ENCODE results near the gene NCAPD3. TPM values are rescaled to one million over a fixed set of nuclear protein-coding genes. Genes with fewer than 3 reads are reported as not detected.

Gene NCAPD3
- total and polyA plus RNA-seq, 2 donors (not counting 3 experiments of a cell fraction or from before 2014, with no cell fraction given) = 22.6 to 43.8 TPM

GRCh38 chr11:134199531-134199930 is 24.2 kb downstream of the NCAPD3 start:
- Histone ChIP-seq H3K4me1 (ENCODE audit: control insufficient read depth, extremely low read depth, insufficient read depth, low read length) (no peaks in the 10 kb centered on the region), H3K27me3 (ENCODE audit: control insufficient read depth in 2 of 2, insufficient read depth in 2 of 2, low read length in 2 of 2) (no peaks in the 10 kb centered on the region), H3K9ac (replicated peaks; ENCODE audit: extremely low read depth, insufficient read depth, low read length) (no peak overlapping the region), H3K9me3 (replicated peaks; ENCODE audit: control insufficient read depth, insufficient read depth, low read length) (no peaks in the 10 kb centered on the region), H3K36me3 (ENCODE audit: control insufficient read depth in 2 of 2, extremely low read depth in 1 of 2, insufficient read depth in 2 of 2, low read length in 2 of 2) (peaks cover 0 to 8% of the 10 kb centered on the region in 2 experiments), H3K9me1 (replicated peaks; ENCODE audit: control insufficient read depth, extremely low read depth, insufficient read depth, low read length) (no peaks in the 10 kb centered on the region), H3K4me2 (ENCODE audit: insufficient read depth, low read length) (no peak overlapping the region), H2AFZ (ENCODE audit: low read depth, low read length) (no peak overlapping the region), H3K4me3 (replicated peaks in 1 of 3; ENCODE audit: insufficient read depth in 1 of 3, low read depth in 1 of 3, low read length in 3 of 3) (no peak overlapping the region), H3K27ac (ENCODE audit: insufficient read depth, low read depth, low read length) (no peak overlapping the region), H3K79me2 (ENCODE audit: control insufficient read depth, insufficient read depth, low read length) (no peaks in the 10 kb centered on the region), H4K20me1 (replicated peaks; ENCODE audit: control insufficient read depth, extremely low read depth, insufficient read depth, low read length) (no peaks in the 10 kb centered on the region)
- dilution Hi-C loops (cut with MboI; ENCODE audit: extremely low pct_ligation_motif_present, low sequenced_read_pairs) (no loop called here), intact Hi-C loops (cut with micrococcal nuclease) (no loop called here)
- CTCF ChIA-PET = interaction anchor here (0.8 to 1.4 kb wide), 3 partner anchors 9 to 12 kb away, joined by 3 to 4 read pairs (median 4); no protein-coding TSS in a partner anchor
- DNase-seq (ENCODE audit: low read depth, low spot score) = no peak
- no TSS peak for BruUV-seq (replicated peaks)
- FAIRE-seq = no peak
- no peak for TF ChIP-seq POLR2A (IDR thresholded peaks at IDR 0.05; ENCODE audit: low read depth, low read length)
- TF ChIP-seq EZH2 (IDR thresholded peaks at IDR 0.05; ENCODE audit: borderline replicate concordance, low read depth, low read length, severe bottlenecking) = no peak
- TF ChIP-seq JUN (IDR thresholded peaks at IDR 0.05; ENCODE audit: borderline replicate concordance, insufficient read depth, insufficient read length, low read depth) = no peak
- TF ChIP-seq, protein P1, sequence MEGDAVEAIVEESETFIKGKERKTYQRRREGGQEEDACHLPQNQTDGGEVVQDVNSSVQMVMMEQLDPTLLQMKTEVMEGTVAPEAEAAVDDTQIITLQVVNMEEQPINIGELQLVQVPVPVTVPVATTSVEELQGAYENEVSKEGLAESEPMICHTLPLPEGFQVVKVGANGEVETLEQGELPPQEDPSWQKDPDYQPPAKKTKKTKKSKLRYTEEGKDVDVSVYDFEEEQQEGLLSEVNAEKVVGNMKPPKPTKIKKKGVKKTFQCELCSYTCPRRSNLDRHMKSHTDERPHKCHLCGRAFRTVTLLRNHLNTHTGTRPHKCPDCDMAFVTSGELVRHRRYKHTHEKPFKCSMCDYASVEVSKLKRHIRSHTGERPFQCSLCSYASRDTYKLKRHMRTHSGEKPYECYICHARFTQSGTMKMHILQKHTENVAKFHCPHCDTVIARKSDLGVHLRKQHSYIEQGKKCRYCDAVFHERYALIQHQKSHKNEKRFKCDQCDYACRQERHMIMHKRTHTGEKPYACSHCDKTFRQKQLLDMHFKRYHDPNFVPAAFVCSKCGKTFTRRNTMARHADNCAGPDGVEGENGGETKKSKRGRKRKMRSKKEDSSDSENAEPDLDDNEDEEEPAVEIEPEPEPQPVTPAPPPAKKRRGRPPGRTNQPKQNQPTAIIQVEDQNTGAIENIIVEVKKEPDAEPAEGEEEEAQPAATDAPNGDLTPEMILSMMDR (IDR thresholded peaks at IDR 0.05; ENCODE audit: extremely low read depth in 1 of 2, insufficient read depth in 1 of 2, low read depth in 1 of 2, low read length in 2 of 2) = no peak
- TF ChIP-seq GATA2 (IDR thresholded peaks at IDR 0.05; ENCODE audit: insufficient read depth, insufficient read length, low read depth, low read length) = no peak
- TF ChIP-seq MAX (IDR thresholded peaks at IDR 0.05; ENCODE audit: insufficient read depth, insufficient read length) = no peak
- no peak for TF ChIP-seq FOS (IDR thresholded peaks at IDR 0.05; ENCODE audit: borderline replicate concordance, insufficient read depth, low read length)
- TF ChIP-seq MYC (IDR thresholded peaks at IDR 0.05; ENCODE audit: low read depth, low read length) = no peak
- TF ChIP-seq POLR2AphosphoS5 (IDR thresholded peaks at IDR 0.05; ENCODE audit: insufficient read depth, low read depth, low read length) = no peak
- POLR2A ChIA-PET = interaction anchor here (0.5 kb wide), 1 partner anchor 12 kb away, joined by 3 read pairs; no protein-coding TSS in a partner anchor
